HG03097 (cell line): ENCODE measurements around the gene ELMO1.

Experiments used
- ATAC-seq: cut with Tn5 transposase; IDR thresholded peaks from one replicate; pipeline ENCODE4 v1.9.1; 2021; ENCODE audit not compliant: unreplicated experiment, low FRiP score

Gene ELMO1

DNA sequence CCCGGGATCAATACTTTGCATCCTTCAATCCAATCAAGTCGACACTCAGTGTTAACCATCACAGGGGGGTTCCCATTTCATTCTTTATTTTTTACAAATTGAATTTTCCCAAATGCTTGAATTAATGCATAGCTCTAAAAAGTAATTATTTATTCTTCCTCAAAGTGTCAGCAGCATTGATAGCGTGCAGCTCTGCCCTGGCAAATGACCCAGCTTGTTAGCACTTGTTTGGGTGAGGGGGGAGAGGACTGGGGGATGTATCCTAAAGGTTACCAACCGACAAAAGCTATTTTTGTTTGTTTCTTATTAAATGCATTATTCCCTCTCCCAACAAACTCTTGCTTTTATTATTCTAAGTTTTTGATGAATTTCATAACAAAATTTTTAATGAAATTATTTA, 27.0 kb upstream of the ELMO1 start:
- no peak for ATAC-seq

DNA sequence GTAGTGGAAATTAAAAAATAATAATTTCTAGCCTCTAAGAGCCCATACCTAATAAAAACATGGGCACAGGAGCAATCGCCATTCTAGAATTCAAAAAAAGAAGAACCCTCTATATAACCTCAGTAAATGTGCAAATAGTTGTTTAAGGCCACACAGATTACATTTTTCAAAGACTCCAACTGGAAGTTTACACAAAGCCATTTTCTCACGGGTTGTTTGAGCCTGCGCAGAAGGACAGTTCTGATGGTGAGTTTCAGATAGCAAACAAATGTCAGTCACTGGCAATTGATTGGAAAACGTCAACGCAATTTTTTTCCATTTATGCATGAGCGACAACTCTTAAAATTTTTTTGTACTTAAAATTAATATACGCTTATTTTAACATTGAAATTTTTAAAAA, 23.0 kb upstream of the ELMO1 start:
- ATAC-seq: no peak

DNA sequence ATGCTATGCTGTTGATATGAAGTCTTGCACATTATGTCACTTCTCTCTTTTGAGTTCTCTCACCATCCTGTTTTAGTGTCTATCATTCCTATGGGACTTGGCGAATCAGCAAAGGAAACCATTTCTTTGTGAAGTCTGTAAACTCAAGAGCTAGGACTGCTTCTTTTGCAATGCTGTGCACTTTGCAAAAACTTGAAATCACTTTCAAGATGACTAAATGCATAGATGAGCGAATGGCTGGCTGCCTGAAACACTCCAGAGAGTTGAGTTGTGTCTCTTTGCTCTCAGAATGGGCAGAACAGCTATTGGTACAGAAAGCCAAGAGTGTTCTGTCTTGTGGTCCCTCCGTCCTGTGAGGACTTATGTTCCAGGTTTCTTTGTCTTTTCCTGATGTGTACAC, 18.3 kb upstream of the ELMO1 start:
- no peak for ATAC-seq

DNA sequence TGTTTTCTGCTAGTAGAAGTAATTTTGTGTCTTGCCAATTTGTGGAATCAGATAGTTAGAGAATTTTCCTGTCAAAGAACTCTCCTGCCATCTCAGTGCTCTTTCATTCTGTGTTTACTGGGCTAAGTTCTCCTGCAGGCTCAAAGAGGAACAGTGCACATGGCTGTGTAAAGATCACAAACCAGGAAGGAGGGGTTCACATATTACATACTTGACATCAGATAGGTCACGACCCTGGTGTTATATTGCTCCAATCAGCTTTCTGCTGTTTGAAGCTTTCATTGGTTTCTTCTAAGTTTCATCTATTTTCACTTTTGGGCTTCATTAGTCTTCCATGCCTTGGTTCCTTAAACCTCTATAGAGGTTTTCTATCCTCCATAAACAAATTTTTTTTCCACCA, 13.5 kb upstream of the ELMO1 start:
- ATAC-seq: no peak

DNA sequence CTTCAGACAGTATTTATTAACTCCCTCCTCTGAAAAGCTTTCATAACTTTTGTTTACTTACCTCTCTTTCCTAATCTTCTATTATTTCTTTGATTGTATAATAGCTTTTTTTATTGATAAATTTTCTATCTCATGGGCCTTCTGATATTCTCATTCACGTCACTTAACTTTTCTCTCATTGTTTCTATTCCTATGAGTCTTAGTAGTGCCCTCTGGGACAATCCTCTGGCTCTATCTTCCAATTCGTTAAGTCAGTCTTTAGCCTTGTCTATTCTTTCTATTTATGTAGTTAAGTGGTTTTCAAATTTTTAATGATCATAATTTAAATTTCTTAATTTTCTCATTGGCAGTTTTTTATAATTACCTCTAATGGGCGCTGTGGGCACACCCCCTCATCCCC, 6.4 kb upstream of the ELMO1 start:
- no peak for ATAC-seq

DNA sequence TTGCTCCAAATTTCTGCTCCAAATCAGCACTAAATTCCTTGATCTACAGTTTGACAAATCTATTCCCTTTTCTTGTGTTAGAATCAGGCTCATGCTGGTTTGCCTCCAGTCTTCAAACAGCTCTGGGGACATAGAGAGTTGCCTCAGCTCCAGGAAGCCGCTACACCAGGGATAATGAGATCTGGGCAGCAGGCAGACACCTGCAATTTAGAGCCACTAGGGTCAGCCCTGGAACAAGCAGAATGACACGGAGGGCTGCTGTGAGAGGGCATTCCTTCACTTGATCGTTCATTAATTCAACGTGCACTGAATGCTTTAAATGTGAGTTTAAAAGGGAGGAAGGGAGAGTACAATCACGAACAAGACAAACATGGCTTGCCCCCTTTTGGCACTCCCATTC, 3.7 kb upstream of the ELMO1 start:
- ATAC-seq: no peak

DNA sequence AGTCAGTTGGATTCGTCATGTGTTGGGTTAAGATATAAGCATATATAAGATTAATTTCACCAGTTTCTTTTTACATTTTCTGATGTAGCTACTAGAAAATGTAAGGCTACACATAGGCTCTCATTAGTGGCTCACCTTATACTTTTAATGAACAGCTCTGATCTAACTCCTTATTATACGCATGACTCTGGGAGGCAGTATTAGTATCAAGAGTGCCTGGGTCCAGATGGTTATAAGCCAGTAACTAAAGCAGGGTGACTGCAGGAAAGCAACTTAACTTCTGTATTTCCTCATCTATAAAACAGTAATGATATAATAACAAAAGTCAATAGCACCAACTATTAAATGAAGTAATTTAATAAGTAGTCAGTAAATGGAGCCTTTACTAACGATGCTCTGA, 1.4 kb upstream of the ELMO1 start:
- no peak for ATAC-seq

DNA sequence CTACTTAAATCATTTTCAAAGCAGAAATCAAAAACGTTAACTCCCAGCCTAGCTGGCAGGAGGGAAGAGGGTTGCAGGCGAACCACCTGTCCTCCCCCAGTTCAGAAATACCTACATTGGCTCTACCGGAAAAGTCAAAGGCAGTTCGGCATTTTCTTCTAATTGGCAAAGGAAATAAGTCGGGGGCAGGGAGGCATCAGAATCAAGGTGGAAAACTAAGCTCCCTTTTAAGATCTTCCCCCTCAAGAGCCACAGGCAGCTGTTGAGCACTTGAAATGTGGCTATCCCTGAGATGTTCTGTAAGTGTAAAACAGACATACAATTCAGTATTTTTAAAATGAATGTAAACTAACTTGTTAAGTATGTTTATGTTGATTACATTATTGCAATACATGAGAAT, 957 bp upstream of the ELMO1 start:
- ATAC-seq: no peak

DNA sequence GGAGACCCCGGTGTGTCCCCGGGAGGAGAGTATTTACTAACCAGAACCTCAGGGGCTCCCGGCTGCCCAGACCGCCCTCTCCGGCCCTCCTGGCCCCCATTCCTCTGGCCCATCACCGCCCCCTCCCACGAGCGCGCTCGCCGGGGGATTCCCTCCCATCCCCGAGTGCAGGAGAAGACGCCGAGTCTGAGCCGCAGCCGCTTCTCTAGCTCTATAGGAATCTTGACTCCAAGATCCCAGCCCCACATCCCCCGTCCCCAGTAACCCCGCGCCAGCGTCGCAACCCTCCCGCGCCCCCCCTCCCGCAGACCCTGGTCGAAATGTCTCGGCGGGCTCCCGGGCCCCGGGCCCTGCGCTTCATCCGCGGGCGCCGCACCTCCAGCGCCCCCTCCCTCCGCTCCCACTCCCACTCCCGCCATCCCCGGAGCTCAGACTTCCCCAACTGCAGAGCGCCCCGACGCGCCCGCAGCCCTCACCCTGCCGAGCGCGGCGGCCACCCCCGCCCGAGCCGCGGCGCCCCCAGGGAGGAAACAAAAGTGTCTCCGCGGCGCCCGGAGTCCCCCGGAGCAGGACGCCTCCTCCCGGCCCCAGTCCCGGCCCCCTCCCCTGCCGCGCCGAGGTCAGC, 541 bp downstream of the ELMO1 start:
- no peak for ATAC-seq

DNA sequence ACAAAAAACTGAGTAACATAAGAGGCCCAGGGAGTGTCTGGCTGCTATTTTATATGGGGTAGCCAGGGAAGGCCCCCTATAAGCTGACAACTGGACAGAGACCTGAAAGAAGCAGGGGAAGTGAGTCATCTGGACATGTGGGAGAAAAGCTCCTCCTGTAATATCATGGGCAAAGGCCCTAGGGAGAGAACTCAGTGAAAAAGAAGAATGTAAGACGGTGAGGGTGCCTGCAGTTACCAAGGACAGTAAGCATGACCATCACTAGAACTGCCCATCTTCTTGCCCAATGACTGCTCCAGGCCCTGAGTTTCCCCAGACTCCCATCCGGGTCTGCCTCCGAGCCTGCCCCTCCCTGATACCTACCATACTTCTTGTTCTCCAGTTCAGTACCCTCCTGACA, 2.3 kb downstream of the ELMO1 start:
- ATAC-seq: no peak

DNA sequence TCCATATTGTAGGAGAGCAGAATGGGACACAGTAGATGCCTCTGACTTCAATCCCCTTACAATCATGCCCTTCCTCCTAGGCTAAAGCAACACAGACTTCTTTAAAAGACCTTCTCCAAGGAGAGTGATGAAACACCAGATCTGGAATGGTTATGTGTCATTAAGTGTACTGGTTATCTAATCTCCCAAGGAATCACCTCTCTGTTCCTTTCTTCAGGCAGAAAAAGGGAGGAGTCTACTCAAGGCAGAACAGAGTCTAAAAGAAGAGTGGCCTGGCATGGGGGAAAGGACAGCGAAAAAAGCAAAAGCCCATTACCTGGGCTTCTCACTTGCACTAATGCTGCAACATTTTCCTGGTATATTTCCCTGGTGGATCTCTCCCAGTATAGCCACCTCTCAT, 2.9 kb downstream of the ELMO1 start:
- ATAC-seq: no peak

DNA sequence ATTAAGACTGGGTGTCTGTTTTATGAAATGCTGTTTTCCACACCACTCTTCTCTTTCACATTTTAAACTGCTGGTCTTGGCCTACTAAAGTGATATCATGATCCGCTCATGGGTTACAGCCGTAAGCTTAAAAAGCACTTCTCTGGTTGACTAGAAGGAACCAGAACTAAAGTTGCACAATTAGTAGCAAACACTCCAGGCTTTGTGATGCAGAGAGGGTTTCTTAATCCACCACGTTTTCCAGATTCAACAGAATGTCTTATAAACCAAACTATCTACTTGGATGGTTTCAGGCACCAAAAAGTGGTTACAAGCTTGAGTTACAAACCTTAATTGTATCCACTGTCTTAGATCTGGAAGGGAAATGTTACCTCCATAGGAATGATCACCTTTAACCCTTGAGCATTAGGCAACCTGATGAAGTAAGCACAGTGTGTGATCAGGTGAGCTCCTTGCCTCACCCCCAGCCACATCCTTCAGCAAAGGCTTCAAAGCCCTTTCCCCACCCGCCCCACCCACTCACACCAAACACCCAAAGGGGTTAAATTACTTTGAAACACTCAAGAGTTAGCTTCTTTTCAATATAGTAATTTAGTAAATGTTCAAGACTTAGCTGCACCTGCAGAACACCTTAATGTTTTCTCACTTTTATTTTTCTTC, 3.5 kb downstream of the ELMO1 start:
- no peak for ATAC-seq

DNA sequence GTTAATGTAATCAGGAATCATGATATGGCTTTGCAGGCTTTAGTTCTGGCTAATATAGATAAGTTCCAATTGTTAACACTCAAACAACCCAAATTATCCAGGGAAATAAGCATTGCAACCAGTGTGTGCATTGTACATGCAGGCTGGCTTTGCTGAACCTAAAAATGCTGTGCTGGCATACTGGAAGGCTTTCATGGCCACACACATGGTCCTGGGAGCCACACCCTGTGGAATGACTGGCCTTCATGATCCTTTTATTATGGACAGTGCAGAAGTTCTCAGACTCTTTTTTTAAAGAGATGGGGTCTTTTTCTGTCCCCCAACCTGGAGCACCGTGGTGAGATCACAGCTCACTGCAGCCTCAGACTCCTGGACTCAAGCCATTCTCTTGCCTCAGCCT, 5.0 kb downstream of the ELMO1 start:
- ATAC-seq: no peak

DNA sequence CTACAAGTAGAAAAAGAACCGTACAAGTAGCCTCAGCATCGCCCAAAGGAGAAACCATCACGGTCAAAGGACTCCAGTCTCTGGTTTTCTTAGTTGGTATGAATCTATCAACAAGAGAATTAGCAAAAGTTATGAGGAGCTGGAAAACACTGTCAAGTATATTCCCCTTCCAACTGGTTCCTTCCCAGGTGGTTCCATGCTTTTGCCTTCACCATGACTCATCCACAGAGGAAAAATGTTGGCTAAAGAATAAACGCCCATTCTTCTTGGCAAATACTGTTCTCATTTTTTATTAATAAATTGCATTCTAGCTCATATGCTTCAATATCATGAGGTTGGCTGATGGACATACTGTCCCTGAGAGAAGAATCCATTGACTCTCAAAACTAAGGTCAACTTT, 6.4 kb downstream of the ELMO1 start:
- ATAC-seq: no peak

DNA sequence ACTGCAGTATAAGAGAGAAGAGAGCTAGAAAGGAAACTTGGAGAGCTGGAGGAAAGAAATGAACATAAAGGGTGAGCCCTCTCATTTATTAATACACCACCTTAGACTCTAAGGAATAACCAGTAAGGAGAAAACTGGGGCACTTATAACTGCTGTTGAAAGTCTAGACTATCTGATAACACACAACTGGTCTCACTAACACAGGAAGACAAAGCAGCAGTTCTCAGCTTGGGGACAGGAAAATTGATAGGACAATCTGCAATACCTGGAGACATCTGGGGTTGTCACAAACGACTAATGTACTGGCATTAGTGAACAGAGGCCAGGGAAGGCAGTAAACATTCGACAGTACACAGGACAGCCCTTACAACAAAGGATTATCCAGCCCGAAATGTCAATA, 6.8 kb downstream of the ELMO1 start:
- no peak for ATAC-seq

DNA sequence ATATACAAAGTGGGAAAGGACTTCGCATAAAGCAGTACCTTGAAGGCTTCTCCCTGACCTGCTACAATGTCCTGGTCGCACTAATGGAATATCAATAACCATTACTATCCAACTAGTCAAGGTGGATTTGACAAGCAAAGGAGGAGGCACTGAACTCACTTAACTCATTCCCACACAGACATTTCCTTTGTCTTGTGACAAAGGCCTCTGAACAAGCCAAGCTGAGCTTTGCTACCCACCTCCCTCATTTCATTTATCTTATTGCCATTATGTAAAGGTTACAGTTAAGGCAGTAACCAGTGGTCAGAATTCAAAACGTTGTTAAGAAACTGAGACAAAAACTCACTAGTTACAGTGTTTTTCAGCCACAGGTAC, 7.3 kb downstream of the ELMO1 start:
- ATAC-seq: no peak

DNA sequence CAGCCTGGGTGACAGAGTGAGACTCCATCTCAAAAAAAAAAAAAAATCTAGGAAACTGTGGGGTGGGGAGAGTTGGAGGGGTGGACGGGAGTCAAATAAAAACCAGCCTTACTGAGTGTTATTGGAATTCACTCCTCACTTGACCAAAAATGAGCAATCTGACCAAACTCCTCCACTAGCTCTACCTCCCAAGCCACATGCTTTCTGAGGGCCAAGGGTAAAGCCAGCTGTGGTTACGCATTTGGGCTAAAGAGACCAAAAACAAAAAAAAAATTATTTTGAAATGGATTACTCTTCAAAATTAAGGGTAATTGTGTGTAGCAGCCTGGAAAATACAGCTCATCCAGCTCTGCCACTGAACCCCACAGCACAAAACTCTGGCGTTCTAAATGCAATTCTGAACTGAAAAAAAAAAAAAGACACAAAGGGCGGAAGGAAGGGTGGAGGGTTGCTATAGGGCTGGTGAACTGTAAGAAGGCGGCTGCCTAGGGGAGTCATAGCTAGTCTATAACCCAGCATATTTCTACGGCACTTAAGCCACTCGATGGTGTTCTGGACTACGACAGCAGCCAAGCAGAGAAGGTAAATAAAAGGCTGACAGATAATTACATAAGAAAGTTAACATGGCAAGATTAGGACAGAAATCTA, 7.8 kb downstream of the ELMO1 start:
- no peak for ATAC-seq

DNA sequence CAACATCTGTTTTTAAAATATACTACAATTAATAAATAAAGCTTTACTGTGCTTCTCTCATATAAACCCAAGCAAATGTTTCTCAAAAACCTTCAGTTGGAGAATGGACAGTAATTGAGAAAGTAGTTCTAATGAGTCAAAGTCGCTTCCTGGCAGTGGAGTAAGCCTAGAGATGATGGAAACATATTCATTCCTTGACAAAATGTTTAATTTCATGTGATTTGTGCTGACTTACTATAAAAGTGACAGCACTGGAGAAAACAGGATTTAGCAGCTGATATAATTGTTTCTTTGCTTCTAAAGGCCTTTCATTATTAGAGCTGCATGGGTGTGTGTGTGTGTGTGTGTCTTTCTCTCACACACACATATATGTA, 9.0 kb downstream of the ELMO1 start:
- no peak for ATAC-seq

DNA sequence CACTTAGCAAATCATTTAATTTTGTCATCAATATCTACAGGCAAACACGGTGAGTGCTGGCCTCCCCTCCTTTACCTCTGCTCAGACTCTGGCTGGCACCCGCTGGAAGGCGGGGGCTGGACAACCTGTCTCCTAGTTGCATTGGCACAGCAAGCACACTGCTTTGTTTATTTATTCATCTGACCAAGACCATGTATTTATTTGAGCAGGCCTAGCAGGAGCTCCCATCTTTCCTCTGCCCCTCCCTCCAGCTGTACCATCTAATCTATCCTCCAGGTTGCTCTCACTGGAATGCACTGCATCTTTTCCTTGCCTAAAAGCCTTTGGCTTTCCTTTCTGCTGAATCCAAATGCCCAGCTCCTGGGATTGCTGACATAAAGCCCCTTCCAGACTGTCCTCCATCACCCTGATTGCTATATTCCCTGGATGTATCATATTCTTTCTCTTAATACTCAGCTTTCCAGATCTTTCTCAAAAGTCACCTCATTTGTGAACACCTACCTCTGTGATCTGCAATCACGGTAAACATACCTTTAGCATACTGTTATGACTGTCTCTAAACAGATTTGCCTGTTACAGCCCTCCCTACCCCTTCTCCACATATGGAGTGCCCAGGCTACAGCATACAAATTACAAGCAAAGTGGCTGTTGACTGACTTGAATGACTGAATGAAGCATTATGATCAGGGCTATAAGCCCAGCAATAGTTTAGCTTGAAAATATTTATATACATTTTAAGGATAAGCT, 9.6 kb downstream of the ELMO1 start:
- no peak for ATAC-seq

DNA sequence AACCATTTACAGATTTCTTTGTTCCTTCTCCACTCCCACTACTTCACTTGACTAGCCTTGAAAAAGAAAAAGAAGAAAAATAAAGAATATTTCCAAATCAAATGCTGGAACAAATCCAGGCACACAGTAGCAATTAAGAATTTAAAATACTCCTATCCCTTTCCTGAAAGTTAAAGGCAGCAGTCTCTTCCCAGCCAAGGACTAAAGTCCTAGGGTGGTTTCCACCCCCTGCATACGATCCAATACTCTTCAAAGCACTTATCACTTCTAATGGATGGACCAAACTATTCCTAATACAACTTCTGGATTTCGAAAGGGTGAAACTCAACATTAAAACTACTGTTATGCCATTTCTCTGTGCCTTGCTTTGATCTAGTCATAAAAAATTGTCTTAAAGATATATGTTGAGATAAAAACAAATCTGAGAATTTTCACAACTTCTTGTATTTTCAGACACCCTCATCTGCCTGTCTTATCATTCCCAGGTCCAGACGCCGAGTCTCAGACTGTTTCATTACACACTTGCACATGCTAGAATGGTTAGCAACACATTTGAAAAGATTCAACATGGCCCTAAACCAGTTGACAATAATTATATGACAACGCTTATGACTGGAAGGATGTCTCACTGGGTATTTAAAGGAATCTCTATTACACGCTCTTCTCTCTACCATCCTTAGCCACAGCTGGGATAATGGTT, 13.4 kb downstream of the ELMO1 start:
- ATAC-seq: no peak

DNA sequence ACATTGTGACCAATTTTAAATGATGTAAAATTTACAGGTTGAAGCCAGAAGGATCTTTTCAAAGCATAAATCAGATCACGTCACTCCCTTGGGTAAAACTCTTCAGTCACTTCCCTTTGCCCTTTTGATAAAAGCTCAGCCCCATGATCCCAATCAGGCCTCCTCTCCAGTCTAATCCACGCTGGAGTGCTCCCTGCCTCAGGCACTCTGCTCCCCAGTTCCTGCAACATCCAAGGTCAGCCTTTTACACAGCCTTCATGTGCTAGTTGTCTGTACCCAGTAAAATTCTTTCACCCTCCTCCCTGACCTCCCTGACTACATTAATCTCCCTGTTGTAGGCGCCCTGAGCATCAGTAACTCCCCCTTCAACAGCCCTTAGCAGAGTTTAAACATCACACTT, 14.1 kb downstream of the ELMO1 start:
- no peak for ATAC-seq
